ENCODE data around the gene EVI5L.

The EVI5L gene

DNA sequence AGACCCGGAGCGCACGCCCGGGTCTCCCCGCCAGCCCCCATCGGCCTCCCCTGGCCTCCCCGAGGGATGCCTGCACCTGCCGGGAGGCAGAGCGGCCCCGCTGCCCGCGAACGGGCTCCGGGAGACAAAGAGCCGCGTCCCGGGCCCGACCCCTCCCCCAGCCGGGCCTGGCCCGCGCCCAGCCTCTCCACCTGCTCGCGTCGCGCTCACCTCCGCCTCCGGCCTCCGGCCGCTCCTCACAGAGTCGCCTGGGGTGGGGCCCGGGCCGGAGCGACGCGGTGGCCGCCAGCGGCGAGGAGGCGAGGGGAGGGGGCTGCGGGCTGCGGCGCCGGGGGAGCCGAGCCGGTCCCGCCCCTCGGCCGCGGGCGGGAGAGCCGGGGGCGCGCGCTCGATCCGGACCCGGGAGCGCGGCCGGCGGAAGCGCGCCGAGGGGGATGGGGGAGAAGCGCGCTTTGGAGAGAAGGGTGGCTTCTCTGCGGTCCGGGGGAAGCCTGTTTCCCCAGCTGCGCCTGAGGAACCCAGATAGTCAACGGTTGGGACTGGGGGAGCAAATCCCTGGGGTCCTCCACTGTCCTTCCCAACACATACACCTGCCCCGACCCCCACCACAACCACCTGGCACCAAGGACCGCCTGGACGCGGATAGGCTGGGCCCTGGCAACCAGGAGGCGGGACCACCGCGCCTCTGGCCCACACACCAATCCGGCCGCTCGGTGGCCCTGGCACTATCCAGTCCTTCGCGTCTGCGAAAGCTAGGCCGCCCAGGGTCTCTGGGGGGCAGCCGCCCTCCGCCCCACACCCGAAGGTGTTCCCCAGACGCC lies 44.3 kb downstream of the EVI5L start, which contains the start of gene PRR36:
Gene PRR36, minus strand, starts transcription at position 315 of the 821 bp plus-strand sequence. CDS start 701 bp downstream, outside the sequence.
- Histone ChIP-seq H3K36me3 (ENCODE audit: control insufficient read depth, low read length) (no peaks in the 10 kb centered on the region), H3K79me2 (ENCODE audit: control insufficient read depth, low read length) (no peaks in the 10 kb centered on the region), H3K4me3 (ENCODE audit: low read length) (no peak within 1 kb of the TSS), H3K4me2 (ENCODE audit: low read length) (peak within 1 kb of the TSS; percentile 29; the same call in 1 of the 2 replicates), H3K27me3 (ENCODE audit: control insufficient read depth, low read length) (peaks cover 13% of the 10 kb centered on the region), H3F3A (ENCODE audit: control insufficient read depth, insufficient read depth) (peaks cover 9% of the 10 kb centered on the region), H3K9me3 (ENCODE audit: control insufficient read depth, insufficient read depth, low read length) (no peaks in the 10 kb centered on the region; the same call in 1 of the 2 replicates), H3K27ac (ENCODE audit: low read depth, low read length) (no peak within 1 kb of the TSS), H3K9me2 (replicated peaks; ENCODE audit: control insufficient read depth, low read length) (no peaks in the 10 kb centered on the region), H3K4me1 (ENCODE audit: control insufficient read depth, low read length) (peaks cover 38% of the 10 kb centered on the region), H4K20me1 (ENCODE audit: control insufficient read depth, insufficient read depth, low read depth, low read length) (no peaks in the 10 kb centered on the region)
- TF ChIP-seq CTCF (IDR thresholded peaks at IDR 0.05; ENCODE audit: low read depth, low read length, poor library complexity, severe bottlenecking), result no peak
- TF ChIP-seq EZH2phosphoT487 (IDR thresholded peaks at IDR 0.05; ENCODE audit: borderline replicate concordance, low read length), result no peak; the same call in 1 of the 2 replicates

- peaks cover 9% of the 10 kb centered on the region for H3F3A ChIP-seq (ENCODE audit: control insufficient read depth, insufficient read depth)
- peaks cover 32% of the 10 kb centered on the region for H3K4me1 ChIP-seq (ENCODE audit: control insufficient read depth, low read length)
- H3K4me2 ChIP-seq (ENCODE audit: low read length), result 0 out of 2 replicates have a peak overlapping the region, but pooled peaks have one; percentile 29
- H3K9me2 ChIP-seq (replicated peaks; ENCODE audit: control insufficient read depth, low read length), result no peaks in the 10 kb centered on the region
- H3K36me3 ChIP-seq (ENCODE audit: control insufficient read depth, low read length), result no peaks in the 10 kb centered on the region
- H3K27ac ChIP-seq (ENCODE audit: low read depth, low read length), result no peak overlapping the region
- H4K20me1 ChIP-seq (ENCODE audit: control insufficient read depth, insufficient read depth, low read depth, low read length), result no peaks in the 10 kb centered on the region
- no peak for TF ChIP-seq CTCF (IDR thresholded peaks at IDR 0.05; ENCODE audit: low read depth, low read length, poor library complexity, severe bottlenecking)
- TF ChIP-seq EZH2phosphoT487 (IDR thresholded peaks at IDR 0.05; ENCODE audit: borderline replicate concordance, low read length), result no peak
- no peak overlapping the region for H3K4me3 ChIP-seq (ENCODE audit: low read length)
- H3K9me3 ChIP-seq (ENCODE audit: control insufficient read depth, insufficient read depth, low read length), result no peaks in the 10 kb centered on the region; the same call in 1 of the 2 replicates
- no peaks in the 10 kb centered on the region for H3K79me2 ChIP-seq (ENCODE audit: control insufficient read depth, low read length)
- peaks cover 13% of the 10 kb centered on the region for H3K27me3 ChIP-seq (ENCODE audit: control insufficient read depth, low read length)
These were observed 44.9 kb downstream of the EVI5L start for GRCh38 chr19:7874897-7875273.

- Histone ChIP-seq H3K27ac (ENCODE audit: low read depth, low read length) (no peak overlapping the region), H3K4me3 (ENCODE audit: low read length) (no peak overlapping the region)
- no peak for TF ChIP-seq EZH2phosphoT487 (IDR thresholded peaks at IDR 0.05; ENCODE audit: borderline replicate concordance, low read length)
- TF ChIP-seq CTCF (IDR thresholded peaks at IDR 0.05; ENCODE audit: low read depth, low read length, poor library complexity, severe bottlenecking), result no peak
These were observed 47.3 kb downstream of the EVI5L start for GRCh38 chr19:7877249-7877836.

More at GRCh38 chr19:7877249-7877836, 47.3 kb downstream of the EVI5L start:
- H3F3A ChIP-seq (ENCODE audit: control insufficient read depth, insufficient read depth), result no peaks in the 10 kb centered on the region
- H3K4me2 ChIP-seq (ENCODE audit: low read length), result no peak overlapping the region
- H3K9me2 ChIP-seq (replicated peaks; ENCODE audit: control insufficient read depth, low read length), result no peaks in the 10 kb centered on the region
- no peaks in the 10 kb centered on the region for H4K20me1 ChIP-seq (ENCODE audit: control insufficient read depth, insufficient read depth, low read depth, low read length)
- no peaks in the 10 kb centered on the region for H3K79me2 ChIP-seq (ENCODE audit: control insufficient read depth, low read length)
- peaks cover 8% of the 10 kb centered on the region for H3K4me1 ChIP-seq (ENCODE audit: control insufficient read depth, low read length)
- H3K36me3 ChIP-seq (ENCODE audit: control insufficient read depth, low read length), result no peaks in the 10 kb centered on the region
- peaks cover 13% of the 10 kb centered on the region for H3K27me3 ChIP-seq (ENCODE audit: control insufficient read depth, low read length)
- H3K9me3 ChIP-seq (ENCODE audit: control insufficient read depth, insufficient read depth, low read length), result no peaks in the 10 kb centered on the region
